NCI-H69 (cell line): ENCODE measurements around the gene SLC23A1.
"Not testable (repeated sequence)": the region's sequence is repeated elsewhere in the genome, so short reads cannot be mapped to it uniquely, and the experiment has no call there.

ENCODE experiments used
- DNase-seq: peaks from one replicate; lab custom pipeline; 2025; lab: John Stamatoyannopoulos, UW

SLC23A1 gene

DNA sequence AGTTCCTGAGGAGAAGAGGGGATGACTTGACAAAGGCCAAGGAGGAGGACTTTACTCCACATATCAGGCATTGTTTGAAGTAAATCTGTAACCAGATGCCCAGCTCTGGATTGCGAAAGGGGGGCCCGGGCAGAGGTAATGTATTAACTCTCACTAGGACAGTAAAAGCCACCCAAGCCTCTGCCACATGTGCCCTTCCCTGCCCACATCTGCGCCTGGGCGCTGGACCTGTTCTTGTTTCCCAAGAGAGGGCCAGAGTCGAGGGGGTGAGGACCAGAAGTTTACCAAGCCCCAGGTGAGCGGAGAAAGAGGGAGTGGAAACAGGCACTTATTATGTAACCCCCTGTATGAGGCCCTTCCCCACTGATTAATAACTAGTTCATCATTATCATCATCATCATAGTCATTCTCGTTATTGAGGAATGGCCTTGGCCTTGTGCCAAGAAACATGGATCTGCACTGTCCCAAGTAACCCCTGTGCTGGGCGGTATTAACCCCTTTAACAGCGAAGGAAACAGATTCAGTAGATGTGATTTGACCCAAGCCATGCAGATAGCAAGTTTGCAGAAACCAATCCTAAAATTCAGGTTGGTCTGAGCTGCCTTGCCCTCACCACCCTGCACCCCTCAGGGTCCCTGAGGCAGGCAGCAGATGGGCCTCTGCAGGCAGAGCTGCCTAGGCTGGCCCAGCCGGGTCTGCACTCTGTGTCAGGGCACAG is at the start of gene SLC23A1:
TSS of gene SLC23A1 (minus strand) at position 23 of the 718 bp plus-strand sequence. CDS start 44 bp downstream, outside the sequence.
- peak; percentile 35 for DNase-seq

DNA sequence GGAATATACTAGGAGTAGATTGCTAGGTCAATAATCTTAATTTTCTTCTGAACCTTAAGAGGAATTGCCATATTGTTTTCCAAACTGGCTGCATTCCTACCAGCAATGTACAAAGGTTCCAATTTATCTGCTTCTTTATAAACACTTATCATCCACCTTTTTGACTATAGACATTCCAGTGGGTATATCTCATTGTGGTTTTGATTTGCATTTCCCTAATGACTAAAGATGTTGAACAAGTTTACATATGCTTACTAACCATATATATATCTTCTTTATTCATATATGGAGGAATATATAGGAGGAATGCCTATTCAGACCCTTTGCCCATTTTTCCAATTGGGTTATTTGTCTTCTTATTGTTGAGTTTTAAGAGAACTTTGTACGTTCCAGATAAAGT is 48.6 kb upstream of the SLC23A1 start:
- DNase-seq: no peak

DNA sequence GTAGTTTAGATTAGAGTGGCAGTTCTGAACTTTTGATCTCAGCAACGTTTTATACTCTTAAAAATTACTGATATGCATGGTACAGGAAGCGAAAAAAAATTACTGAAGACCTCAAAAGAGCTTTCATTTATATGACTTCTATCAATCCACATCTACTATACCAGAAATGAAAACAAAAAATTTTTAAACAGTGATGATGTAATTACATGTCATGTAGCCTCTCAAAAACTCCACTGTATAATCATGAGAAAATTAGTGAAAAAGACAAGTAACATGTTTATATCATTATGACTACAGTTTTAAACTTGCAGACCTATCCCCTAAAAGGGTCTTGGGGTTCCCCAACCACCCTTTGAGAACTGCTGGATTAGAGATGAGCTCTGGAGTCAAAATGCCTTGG is 46.9 kb upstream of the SLC23A1 start:
- DNase-seq: no peak

DNA sequence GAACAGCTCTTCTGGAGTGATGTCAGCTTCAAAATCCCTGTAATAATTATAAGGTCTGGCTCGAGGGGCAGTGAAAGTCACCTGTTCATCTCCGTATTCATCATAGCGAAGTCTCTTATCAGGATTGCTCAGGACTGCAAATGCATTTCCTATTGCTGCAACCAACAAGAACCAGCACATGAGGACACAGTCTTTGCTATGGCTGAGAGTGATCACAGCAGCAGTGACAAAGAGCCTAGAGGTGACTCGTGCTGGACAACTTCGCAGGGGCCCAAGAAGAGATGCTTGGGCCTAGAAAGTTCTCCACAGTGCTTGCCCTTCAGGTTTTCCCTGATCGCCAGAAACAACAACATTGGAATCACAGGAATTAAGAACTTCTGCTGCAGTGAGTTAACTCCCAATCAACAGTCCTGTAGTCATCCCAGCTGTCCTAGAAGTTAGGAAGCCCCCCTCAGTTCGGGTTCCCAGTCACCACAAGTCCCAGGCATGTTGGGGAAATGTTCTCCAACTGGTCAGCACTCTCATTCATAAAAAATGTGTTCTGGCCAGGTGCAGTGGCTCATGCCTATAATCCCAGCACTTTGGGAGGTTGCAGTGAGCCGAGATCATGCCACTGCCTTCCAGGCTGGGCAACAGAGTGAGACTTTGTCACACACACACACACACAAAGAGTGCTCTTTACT is 43.2 kb upstream of the SLC23A1 start:
- DNase-seq: no peak

DNA sequence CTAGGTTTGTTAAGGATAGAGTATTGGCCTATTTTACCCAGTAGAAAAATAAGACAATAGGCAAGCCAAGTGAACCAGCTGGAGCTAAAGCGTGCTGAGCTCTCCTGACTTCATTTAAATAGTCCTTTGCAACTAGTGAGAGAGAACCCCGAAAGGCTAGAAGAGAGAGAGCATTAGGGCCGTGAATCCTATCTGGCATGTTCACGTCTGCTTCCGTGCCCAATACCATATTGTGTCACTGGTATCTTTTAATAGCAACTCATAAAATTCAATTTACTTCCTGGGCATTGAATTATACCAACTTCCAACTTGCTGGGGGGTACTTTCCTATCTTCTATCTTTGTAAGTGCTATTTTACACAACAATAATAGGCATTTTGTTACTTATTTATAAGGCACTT is 42.4 kb upstream of the SLC23A1 start:
- DNase-seq: no peak

DNA sequence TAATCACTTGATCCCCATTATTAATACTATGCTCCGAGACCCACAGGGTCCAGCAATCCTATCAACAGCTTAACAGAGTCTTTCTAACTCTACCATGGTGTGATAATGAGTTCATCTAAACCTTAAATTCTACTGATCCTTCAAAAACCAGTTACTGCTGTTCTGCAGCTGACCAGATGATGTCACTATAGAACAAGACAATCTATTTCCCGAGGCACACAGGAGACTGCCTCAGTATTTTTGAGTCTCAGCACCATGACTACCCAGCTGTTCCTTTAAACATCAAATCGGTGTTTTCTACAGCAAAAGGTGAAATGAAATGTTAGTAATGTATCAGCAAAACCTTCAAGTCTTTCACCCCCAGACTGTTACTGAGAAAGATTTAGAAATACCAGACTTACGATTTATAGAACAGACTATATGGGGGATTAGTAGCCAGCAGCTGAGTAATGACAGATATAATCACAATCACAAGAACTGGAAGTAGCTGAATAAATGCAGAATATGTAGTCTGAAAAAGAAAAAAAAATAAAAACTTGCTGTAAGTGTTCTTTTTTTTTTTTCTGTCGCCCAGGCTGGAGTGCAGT is 39.3 kb upstream of the SLC23A1 start:
- DNase-seq: peak; percentile 78

DNA sequence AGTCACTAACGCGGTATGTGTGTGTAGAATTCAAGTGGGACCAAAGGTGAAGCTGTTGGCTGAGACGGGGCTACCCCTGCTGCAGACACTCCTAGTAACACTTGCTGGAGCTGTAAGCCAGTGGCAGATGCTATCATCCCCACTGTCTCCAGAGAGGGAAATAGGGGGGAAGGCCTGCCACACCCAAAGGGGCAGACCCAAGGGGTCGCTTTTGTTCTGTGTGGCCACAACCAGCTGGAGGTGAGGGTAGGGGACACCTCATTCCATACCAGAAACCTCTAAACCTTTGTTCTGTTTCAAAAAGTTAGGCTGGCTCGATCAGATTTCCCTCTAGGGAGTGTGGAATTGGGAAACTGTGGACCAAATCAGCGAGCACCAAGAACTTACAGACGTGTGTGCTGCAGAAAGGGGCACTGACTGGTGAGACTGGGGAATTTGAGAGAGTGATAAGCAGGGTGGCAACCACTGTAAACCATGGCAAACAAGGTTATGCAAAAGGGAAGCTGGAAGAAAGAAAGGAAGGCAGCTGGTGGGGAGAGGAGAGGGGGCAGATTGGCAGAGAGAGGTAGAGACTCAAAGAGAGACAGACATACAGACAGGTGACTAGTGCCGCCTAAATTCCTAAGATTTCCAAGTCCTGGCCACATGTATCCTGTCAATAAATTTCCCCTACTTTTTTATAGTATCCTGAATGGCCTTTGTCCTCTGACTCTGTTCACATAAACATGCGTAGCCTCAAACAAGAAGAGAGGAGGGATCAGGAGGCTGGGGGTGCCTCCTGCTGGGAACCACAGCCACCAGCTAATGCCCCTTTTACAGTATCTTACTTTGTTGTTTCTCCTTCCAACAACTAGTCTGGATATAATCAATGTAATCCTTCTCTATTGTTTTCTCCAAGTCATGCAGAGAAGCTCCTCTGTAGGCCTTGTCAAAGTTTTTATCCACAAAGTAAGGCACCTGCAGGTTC is 36.4 kb upstream of the SLC23A1 start:
- DNase-seq: no peak

DNA sequence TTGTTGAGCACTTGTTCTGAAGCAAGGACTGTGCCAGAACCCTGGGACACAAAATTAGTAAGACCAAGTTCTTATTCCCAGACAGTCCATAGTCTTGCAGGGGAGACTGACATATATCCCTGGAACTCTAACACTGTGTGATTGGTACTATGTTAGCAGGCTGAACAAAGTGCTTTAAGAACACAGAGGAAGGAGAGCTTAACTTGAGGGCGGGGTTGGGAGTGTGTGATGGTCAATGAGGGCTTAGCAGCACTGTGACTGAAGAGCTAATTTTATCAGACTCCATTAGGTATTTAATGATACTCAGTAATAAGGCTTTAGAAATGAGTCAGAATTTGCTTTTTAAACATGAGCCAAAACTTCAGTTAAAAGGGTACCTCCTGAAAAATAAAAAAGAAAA is 35.7 kb upstream of the SLC23A1 start:
- no peak for DNase-seq

DNA sequence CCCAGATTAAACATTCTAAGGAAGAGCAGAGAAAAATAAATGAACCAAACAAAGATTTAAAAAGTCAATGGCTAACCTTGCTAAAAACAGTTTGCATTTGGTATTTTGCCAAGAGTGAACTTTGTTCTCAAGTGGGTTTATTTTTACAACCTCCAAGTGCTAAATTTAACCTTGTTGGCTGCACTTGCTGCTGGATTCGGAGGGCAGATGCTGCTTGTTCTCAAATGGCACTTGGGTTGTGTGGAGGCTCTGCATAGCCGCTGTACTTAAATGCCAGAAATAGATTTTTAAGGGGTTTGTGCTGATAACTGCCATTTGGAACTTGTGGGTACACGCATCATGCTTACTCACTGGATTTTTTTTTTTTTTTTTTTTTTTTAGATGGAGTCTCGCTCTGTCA is 34.1 kb upstream of the SLC23A1 start:
- no peak for DNase-seq

DNA sequence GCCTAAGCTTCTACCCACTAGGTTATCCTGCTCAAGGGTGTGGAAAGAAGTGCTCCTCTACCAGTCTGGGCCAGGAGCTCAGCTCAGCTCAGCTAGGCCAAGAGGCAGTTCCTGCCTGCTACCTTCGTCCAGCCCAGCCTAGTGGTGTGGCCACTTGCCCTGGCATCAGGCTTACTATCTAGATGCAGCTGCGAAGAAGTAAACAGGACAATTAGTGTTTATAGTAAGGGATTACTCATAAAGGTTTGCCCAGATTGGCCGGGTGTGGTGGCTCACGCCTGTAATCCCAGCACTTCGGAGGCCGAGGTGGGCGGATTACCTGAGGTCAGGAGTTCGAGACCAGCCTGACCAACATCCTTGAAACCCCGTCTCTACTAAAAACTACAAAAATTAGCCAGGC is 33.6 kb upstream of the SLC23A1 start:
- no peak for DNase-seq

DNA sequence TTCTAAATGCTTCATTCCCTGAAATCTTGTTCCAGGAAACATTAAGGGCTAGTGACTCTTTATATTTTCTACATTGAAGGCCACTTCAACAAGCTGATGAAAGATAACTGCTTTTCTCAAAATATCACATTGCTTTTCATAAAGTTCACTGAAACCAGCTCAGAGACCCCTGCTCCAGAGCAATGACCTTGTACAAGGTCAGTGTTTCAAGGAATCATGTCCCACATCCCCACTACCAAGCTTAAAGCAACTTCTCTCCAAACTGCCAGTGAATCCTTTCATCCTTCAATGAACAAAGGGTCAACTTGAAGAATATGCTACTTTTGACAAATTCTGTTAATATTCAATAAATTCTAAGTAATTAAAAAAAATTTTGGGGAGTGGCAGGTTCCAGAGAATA is 32.8 kb upstream of the SLC23A1 start:
- DNase-seq: no peak

DNA sequence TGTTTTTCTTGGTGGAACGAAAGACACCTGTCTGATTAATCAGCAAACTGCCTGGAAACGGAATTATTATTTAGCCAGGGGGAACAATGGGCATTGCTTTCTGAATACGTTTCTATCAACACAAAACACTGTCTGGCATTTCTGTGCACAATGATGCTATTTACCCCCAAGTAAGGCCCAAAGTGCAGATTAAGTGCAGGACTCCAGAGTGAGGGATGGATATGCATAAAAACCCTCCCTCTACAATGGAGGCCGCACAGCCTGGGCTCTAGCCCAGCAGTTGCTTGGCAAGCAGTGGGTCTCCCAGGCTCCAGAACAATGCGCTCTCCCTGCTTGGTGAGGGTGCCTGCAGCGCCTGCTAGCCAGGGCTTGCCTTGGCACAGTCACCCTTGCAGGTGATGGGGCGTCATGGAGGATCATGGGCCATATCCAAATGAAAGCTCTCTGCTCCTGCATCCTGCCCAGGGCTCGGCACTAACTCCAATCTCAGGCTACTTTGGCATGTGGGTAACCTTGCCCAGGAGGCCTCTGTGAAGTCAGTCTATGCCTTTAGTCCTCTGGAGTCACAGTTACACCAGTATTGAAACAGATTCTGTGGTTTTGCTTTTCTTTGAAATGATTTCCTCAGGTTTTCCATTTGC is 32.2 kb upstream of the SLC23A1 start:
- no peak for DNase-seq

DNA sequence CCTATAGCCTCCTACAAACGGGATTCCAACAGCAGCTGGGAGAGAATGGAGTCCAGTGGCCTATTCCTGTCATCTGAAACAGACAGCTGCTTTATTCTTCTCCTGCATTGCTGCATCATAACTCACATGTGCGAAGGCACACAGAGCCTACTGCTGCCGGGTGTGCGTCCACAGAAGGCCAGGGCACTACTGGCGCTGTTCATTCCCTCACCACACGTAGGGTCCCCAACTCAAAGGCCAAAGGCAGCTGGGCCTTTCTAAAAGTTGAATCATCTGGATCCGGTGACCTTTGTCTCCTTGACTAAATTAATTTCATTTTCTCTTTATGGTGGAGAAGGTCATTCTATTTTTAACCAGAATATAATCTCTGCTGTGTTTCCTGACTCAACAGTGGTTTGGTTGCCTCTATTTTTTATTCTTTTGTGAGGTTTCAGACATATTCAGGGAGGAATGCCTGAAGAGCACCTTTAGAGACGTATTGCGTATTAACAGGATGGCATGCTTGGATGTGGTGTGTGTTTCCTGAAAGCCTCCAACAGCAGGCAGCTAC is 31.6 kb upstream of the SLC23A1 start:
- no peak for DNase-seq

DNA sequence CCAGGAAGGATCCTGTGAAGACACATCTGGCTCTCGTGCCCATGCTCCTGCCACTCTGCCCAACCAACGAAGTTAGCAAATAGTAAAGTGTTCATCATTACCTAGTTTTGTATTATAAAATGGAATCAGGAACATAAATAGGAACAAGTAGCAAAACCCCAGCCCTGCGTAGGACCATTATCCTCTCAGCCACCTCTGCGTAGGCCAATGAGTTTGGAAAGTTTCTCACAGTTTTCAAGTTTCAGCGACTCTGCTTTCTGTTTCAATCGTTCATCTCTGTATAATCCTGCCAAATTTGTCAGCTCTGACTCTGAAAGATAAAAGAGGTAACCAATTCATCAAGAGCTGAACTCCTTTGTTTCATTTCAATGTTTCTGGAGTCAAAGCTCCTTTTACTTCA is 30.9 kb upstream of the SLC23A1 start:
- DNase-seq: no peak

DNA sequence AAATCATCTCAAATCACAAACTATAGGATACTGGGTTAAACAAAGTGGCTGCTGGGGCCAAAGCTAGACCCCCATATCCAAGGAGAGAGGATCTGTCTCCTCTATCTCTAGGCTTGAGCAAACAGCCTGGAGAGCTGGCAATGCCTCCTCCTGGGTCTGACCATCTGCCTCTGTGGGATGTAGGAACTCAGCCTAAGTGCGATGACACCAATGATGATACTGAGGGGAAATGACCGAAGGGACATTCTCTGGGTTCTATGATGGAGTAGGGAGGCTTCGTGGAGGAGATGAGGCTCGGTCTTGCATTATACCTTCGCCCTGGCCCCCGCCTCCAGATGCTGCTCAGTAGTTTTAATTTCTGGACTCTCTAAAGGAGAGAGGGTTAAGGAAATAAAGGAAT is 30.1 kb upstream of the SLC23A1 start:
- DNase-seq: no peak

DNA sequence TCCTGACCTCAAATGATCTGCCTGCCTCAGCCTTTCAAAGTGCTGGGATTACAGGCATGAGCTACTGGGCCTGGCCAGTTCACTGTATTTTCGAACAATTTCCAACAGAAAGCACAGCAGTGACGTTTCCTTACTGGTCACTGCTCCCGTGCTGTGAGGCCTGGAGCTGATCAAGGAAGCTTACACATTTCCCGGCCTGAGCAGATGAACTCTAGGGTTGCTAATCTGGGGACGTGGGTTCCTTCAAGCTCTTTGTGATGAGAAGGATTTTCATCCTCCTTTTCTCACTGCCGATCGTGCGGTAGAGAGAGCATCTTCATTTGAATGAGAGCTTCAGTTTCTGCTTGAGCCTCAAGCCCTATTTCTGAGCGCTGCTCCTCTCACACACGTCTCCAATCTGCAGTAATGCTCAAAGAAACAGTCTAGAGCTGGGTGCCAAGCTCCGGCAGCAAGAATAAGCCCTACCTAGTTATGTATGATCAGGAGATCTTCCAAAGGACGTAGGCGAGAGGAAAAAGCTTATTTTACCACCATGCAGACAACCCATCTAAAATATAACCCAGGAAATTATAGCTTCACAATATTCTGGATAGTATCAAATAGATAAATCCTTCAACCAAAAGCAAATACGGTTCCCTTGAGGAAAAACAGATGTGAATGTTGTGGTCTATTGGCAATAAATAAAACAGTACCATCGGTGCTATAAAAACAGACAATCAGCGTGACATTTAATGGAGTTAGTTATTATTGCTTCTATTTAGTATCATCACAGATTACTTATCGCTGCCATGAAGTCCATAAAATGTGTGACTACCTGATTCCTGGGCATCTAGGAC is 28.1 kb upstream of the SLC23A1 start:
- DNase-seq: no peak

DNA sequence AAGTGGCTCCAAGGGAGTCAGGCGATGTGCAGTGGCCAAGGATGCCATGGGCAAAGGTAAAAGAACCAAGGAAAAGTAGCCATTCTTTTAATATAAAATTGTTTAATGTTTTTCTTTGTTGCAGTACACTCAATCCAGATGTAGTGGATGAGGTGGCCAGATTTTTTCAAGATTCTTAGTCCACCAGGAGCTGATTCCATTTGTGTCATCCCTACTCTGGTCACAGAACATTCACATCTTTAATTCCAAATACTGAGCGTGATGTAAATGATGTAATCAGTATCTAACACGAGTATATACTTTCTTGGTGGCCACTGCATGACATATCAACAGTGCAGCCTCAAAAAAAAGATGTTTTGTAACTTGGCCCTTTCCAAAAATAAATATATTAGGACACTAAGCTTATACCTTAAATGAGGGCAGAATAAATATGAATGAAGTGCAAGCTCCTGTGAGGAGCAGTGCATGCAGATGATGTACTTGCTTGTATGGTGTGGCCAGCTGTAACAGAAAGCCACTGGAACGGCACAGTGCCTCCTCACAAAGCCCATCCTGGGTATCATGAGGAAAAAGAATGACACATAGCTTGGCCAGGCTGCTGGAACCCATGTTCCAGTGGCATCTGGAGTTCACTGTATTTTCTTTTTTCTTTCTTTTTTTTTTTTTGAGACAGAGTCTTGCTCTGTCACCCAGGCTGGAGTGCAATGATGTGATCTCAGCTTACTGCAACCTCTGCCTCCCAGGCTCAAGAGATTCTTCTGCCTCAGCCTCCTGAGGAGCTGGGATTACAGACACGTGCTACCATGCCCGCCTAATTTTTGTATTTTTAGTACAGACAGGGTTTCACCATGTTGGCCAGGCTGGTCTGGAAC is 27.3 kb upstream of the SLC23A1 start:
- no peak for DNase-seq

DNA sequence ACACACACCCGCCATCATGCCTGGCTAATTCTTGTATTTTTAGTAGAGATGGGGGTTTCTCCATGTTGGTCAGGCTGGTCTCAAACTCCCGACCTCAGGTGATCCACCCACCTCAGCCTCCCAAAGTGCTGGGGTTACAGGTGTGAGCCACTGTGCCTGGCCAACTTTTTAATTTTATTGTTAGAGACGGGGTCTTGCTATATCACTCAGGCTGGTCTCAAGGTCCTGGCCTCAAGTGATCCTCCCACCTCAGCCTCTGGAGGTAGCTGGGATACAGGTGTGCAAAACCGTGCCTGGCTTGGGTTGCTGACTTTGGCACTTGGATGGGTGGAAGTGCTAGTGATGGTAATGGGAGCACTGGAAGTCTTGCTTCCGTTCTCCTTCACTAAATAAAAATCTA is 26.0 kb upstream of the SLC23A1 start:
- DNase-seq: not testable (repeated sequence)

DNA sequence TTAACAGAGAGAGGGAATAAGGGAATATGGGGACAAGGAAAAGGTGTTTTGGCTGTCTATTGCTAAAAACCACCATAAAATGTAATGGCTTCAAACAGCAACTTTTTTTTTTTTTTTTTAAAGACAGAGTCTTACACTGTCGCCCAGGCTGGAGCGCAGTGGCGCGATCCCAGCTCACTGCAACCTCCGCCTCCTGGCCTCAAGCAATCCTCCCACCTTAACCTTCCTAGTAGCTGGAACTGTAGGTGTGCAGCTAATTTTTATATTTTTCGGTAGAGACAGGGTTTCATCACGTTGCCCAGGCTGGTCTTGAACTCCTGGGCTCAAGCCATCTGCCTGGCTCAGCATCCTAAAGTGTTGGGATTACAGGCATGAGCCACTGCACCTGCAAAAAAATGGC is 25.1 kb upstream of the SLC23A1 start:
- DNase-seq: no peak

DNA sequence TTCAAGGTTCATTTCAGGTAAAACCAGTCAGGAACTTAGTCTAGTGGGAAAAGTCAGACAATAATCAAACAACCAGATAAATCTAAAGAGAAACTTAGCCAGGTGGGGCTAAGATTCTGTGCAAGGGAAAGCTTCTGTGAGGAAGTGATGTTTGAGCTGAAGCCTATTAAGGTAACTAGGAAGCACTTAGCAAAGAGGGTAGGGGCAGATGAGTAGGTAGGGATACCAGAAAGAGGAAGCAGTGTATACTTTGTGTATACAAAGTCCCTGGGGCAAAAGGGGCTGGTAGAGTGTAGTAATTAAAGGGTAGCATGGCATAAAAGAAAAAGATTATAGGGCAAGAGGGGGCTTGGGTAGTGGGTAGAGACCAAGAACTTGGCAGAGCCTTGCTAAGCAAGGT is 24.4 kb upstream of the SLC23A1 start:
- DNase-seq: peak; percentile 93
